HCT116 (cell line): Measurements from ENCODE around the gene CATSPERD. TPM values are rescaled to one million over a fixed set of nuclear protein-coding genes. Genes with fewer than 3 reads are reported as not detected.

Experiments
- ATAC-seq: fragments of 200-7000 bp; cut with Tn5 transposase; 2 replicates; pipeline ENCODE4 v1.9.1; 2020; ENCODE audit warnings: mild to moderate bottlenecking, moderate library complexity
- BruUV-seq: library from RNA; stranded (reverse); fragments of 400-500 nt; replicated peaks from 2 replicates; lab custom pipeline; 2021; lab: Mats Ljungman, UMichigan
- CTCF ChIA-PET: fragments of 300-600 bp; sonication (Branson Sonifier 250); formaldehyde crosslinking; loops from one replicate; lab custom pipeline; 2021; ENCODE audit warnings: antibody characterized with exemption; lab: Charles Lee
- POLR2A ChIA-PET: fragments of 300-600, 350-600 bp; sonication (Branson Sonifier 250); formaldehyde crosslinking; loops from one replicate; lab custom pipeline; 2021; ENCODE audit warnings: antibody characterized with exemption; lab: Charles Lee
- RAD21 ChIA-PET, 2 experiments: fragments of 300-600 bp; sonication (Branson Sonifier 250); formaldehyde crosslinking; loops; one replicate each; lab custom pipeline; 2023; ENCODE audit warnings: low total read pairs in 2 of 2; ENCODE audit not compliant: uncharacterized antibody in 2 of 2, unreplicated experiment in 2 of 2, low non-redundant PET in 1 of 2; lab: Charles Lee
- DNase-seq: peaks from one replicate; pipeline ENCODE4 v3.0.0-alpha.2; 2010; ENCODE audit warnings: low read depth, low spot score
- H2AFZ ChIP-seq: fragments of 200-600 bp; shearing (Covaris generic), sonication (generic); 2 replicates; pipeline ENCODE4 v1.6.1; 2017; ENCODE audit warnings: low read depth, mixed run types, mixed read lengths, antibody characterized with exemption, low read length; ENCODE audit not compliant: poor library complexity, severe bottlenecking
- H3K27ac ChIP-seq: 2 replicates; pipeline ENCODE4 v1.5.1; 2012; ENCODE audit warnings: low read depth, low read length
- H3K27me3 ChIP-seq: fragments of 200-600 bp; sonication (generic); 2 replicates; pipeline ENCODE4 v1.6.1; 2016; ENCODE audit warnings: mixed run types, low read length, mixed read lengths; ENCODE audit not compliant: insufficient read depth
- H3K36me3 ChIP-seq, 2 experiments: fragments of 200-500 bp in 1 of 2; fragments of 200-600 bp in 1 of 2; sonication (Bioruptor generic) in 1 of 2; sonication (generic) in 1 of 2; 2 replicates each; pipeline versions ENCODE4 v1.5.1 to v1.6.1; 2014 to 2016; ENCODE audit warnings: low read length in 2 of 2, inconsistent platforms in 1 of 2, mixed read lengths in 1 of 2, mixed run types in 1 of 2; ENCODE audit not compliant: insufficient read depth in 2 of 2, control insufficient read depth in 1 of 2
- H3K4me1 ChIP-seq, 2 experiments: fragments of 200-600 bp in 1 of 2; sonication (generic) in 1 of 2; 2 replicates each; pipeline versions ENCODE4 v1.5.1 to v1.6.1; 2012 to 2017; ENCODE audit warnings: low read length in 2 of 2, inconsistent platforms in 1 of 2, mild to moderate bottlenecking in 1 of 2, mixed read lengths in 1 of 2, mixed run types in 1 of 2, moderate library complexity in 1 of 2; ENCODE audit not compliant: insufficient read depth in 2 of 2, control insufficient read depth in 1 of 2
- H3K4me2 ChIP-seq: fragments of 200-600 bp; sonication (generic); 2 replicates; pipeline ENCODE4 v1.6.1; 2017; ENCODE audit warnings: mixed run types, low read length, mixed read lengths
- H3K4me3 ChIP-seq, 2 experiments: fragments of 200-600 bp in 1 of 2; sonication (generic) in 1 of 2; replicated peaks in 1 of 2; 2 replicates each; pipeline ENCODE4 v1.5.1; 2011 to 2016; ENCODE audit warnings: low read length in 2 of 2, control low read depth in 1 of 2, low read depth in 1 of 2, mild to moderate bottlenecking in 1 of 2, mixed read lengths in 1 of 2, mixed run types in 1 of 2
- H3K79me2 ChIP-seq: fragments of 200-600 bp; sonication (generic); 2 replicates; pipeline ENCODE4 v1.6.1; 2017; ENCODE audit warnings: mild to moderate bottlenecking, mixed run types, low read length, moderate library complexity, mixed read lengths; ENCODE audit not compliant: insufficient read depth
- H3K9ac ChIP-seq: fragments of 200-600 bp; sonication (generic); 2 replicates; pipeline ENCODE4 v1.6.1; 2016; ENCODE audit warnings: low read length, mixed read lengths
- H3K9me2 ChIP-seq: fragments of 200-600 bp; sonication (generic), shearing (Covaris generic); 2 replicates; pipeline ENCODE4 v1.6.1; 2017; ENCODE audit warnings: mixed run types, mild to moderate bottlenecking, moderate library complexity; ENCODE audit not compliant: insufficient read depth
- H3K9me3 ChIP-seq, 2 experiments: fragments of 200-500 bp in 1 of 2; fragments of 200-600 bp in 1 of 2; sonication (Bioruptor generic) in 1 of 2; sonication (generic) in 1 of 2; 2 replicates each; pipeline ENCODE4 v1.6.1; 2014 to 2017; ENCODE audit warnings: low read length in 2 of 2, mixed read lengths in 2 of 2, inconsistent platforms in 1 of 2, low read depth in 1 of 2, mild to moderate bottlenecking in 1 of 2, mixed run types in 1 of 2, moderate library complexity in 1 of 2; ENCODE audit not compliant: control insufficient read depth in 1 of 2, insufficient read depth in 1 of 2
- H4K20me1 ChIP-seq: fragments of 200-600 bp; sonication (generic), shearing (Covaris generic); 2 replicates; pipeline ENCODE4 v1.6.1; 2017; ENCODE audit warnings: mixed run types, mild to moderate bottlenecking, moderate library complexity; ENCODE audit not compliant: insufficient read depth
- CBX3 ChIP-seq: IDR thresholded peaks from 2 replicates; pipeline ENCODE4 v1.6.1; 2012; ENCODE audit warnings: low read depth
- CEBPB ChIP-seq: IDR thresholded peaks from 2 replicates; pipeline ENCODE4 v1.6.1; 2012; ENCODE audit warnings: low read depth
- ELF1 ChIP-seq: IDR thresholded peaks from 2 replicates; pipeline ENCODE4 v1.6.1; 2012; ENCODE audit warnings: low read depth, borderline replicate concordance
- EZH2 ChIP-seq: fragments of 200-600 bp; sonication (generic); IDR thresholded peaks from 2 replicates; pipeline ENCODE4 v1.6.1; 2017; ENCODE audit warnings: antibody characterized with exemption, mixed run types
- JUND ChIP-seq: IDR thresholded peaks from 2 replicates; pipeline ENCODE4 v1.6.1; 2012
- RAD21 ChIP-seq: IDR thresholded peaks from 2 replicates; pipeline ENCODE4 v1.6.1; 2012; ENCODE audit warnings: low read depth, mild to moderate bottlenecking
- SRF ChIP-seq: IDR thresholded peaks from 2 replicates; pipeline ENCODE4 v1.6.1; 2012; ENCODE audit warnings: low read depth
- TCF7L2 ChIP-seq: IDR thresholded peaks from 2 replicates; pipeline ENCODE4 v1.7.0; 2011; ENCODE audit warnings: borderline replicate concordance, inconsistent platforms; ENCODE audit not compliant: insufficient read depth, insufficient read length; ENCODE audit errors: extremely low read depth
- intact Hi-C: fragments of 100-400 bp; cut with micrococcal nuclease; formaldehyde crosslinking; loops from 2 replicates; pipeline ENCODE4 v1.10.0; 2022
- total RNA-seq: library from RNA; stranded (reverse); gene quantifications from one replicate; pipeline ENCODE4 v1.2.1, GENCODE V29; 2021; ENCODE audit not compliant: unreplicated experiment
- TF ChIP-seq, protein P1 (sequence below): IDR thresholded peaks from 2 replicates; pipeline ENCODE4 v1.6.1; 2012
- TF ChIP-seq, protein P2 (sequence below): IDR thresholded peaks from 2 replicates; pipeline ENCODE4 v1.6.1; 2012

The CATSPERD gene
- total RNA-seq, 1 experiment from 2014 or later: not detected

DNA sequence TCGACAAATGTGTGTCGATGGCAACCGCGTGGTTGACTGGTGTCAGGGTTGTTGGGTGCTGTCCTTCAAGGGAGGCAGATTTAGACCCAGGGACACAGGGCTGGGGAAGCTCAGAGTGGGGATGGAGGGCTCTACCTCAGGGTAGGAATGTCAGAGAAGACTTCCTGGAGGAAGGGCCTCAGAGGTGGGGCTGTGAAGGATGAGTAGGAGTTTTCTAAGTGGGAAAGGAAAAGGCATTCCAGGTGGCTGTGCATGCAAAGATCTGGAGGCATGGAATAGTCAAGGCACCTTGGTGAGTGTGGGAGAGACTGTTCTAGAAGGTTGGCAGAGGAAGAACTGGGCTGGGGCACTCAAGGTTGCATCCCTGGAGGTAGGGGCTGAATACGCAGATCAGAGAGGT is 86.5 kb downstream of the CATSPERD start:
- BruUV-seq: no TSS peak
- Histone ChIP-seq H3K4me3 (no peak overlapping the region), H3K27me3 (no peaks in the 10 kb centered on the region), H3K4me1 (peaks cover 5 to 24% of the 10 kb centered on the region in 2 experiments), H4K20me1 (no peaks in the 10 kb centered on the region), H2AFZ (no peak overlapping the region), H3K79me2 (no peaks in the 10 kb centered on the region), H3K4me2 (no peak overlapping the region), H3K27ac (no peak overlapping the region), H3K36me3 (no peaks in the 10 kb centered on the region), H3K9me2 (no peaks in the 10 kb centered on the region), H3K9me3 (no peaks in the 10 kb centered on the region), H3K9ac (no peak overlapping the region)
- RAD21 ChIA-PET: no interaction called here
- DNase-seq (no peak), ATAC-seq (no peak)
- intact Hi-C loops: no loop called here
- POLR2A ChIA-PET: interaction anchor here (0.9 kb wide), 1 partner anchor 21 kb away, joined by 4 read pairs; no protein-coding TSS in a partner anchor
- CTCF ChIA-PET: interaction anchor here (0.8 to 1.2 kb wide), 3 partner anchors 13 to 97 kb away, joined by 3 read pairs; no protein-coding TSS in a partner anchor
- TF ChIP-seq CEBPB: no peak
- TF ChIP-seq, protein P1, sequence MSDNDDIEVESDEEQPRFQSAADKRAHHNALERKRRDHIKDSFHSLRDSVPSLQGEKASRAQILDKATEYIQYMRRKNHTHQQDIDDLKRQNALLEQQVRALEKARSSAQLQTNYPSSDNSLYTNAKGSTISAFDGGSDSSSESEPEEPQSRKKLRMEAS: no peak
- no peak for TF ChIP-seq CBX3
- TF ChIP-seq SRF: no peak
- no peak for TF ChIP-seq ELF1

DNA sequence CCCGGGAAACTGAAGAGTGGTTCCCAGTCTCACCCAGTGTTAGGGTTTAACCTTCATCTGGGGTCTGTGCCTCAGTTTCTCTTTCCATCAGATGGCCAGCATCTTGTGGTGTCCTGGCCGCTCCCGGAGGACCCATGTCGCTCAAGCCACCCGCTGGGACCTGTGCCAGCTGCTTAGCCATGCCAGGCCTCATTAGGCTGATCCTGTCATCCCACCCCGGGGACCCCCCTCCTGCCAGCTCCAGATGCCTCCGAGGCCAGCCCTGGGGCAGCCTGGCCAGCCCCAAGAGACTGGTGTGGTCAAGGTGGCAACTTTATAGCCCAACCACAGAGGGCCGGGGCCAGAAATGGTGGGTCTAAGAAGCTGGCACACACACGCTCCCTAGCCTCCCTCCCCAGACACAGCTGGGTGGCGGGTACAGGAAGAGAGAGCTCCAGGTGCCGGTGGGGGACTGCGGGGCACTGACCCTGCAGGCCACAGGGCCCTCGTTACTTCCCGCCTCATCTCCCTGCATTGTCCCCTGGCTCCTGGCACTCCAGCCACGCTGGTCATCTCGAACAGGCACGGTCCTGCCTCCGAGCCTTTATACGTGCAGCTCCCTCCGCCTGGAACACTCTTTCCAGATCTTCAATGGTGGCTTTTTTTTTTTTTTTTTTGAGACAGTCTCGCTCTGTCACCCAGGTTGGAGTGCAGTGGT is 87.8 kb downstream of the CATSPERD start:
- H3K79me2 ChIP-seq: no peaks in the 10 kb centered on the region
- H4K20me1 ChIP-seq: no peaks in the 10 kb centered on the region
- CTCF ChIA-PET: interaction anchor here (0.7 to 2.1 kb wide), 2 partner anchors 16 to 119 kb away, joined by 4 read pairs; no protein-coding TSS in a partner anchor
- TF ChIP-seq, protein P2, sequence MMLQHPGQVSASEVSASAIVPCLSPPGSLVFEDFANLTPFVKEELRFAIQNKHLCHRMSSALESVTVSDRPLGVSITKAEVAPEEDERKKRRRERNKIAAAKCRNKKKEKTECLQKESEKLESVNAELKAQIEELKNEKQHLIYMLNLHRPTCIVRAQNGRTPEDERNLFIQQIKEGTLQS: no peak
- TF ChIP-seq EZH2 (no peak), SRF (no peak), RAD21 (no peak), CEBPB (no peak), ELF1 (no peak), JUND (no peak), TCF7L2 (no peak)
- TF ChIP-seq, all 23 proteins: peak for 0
- Histone ChIP-seq H3K4me3 (no peak overlapping the region), H3K36me3 (no peaks in the 10 kb centered on the region), H2AFZ (no peak overlapping the region), H3K4me1 (peaks cover 5 to 23% of the 10 kb centered on the region in 2 experiments), H3K27ac (no peak overlapping the region), H3K9me2 (no peaks in the 10 kb centered on the region), H3K4me2 (no peak overlapping the region), H3K9ac (no peak overlapping the region), H3K9me3 (no peaks in the 10 kb centered on the region), H3K27me3 (no peaks in the 10 kb centered on the region)
- ATAC-seq: no peak
- POLR2A ChIA-PET: interaction anchor here (2.8 kb wide), 1 partner anchor 20 kb away, joined by 9 read pairs; no protein-coding TSS in a partner anchor
- intact Hi-C loops: no loop called here
- DNase-seq: no peak
- RAD21 ChIA-PET: interaction anchor here in 1 of 2 experiments (0.5 kb wide), 1 partner anchor 85 kb away, joined by 3 read pairs; no protein-coding TSS in a partner anchor
- no TSS peak for BruUV-seq
